Neuronal stem cell (in vitro differentiated cells): ENCODE results near the gene CRISP1.

Experiments
- DNase-seq: peaks from one replicate; pipeline ENCODE4 v3.0.0-alpha.2; 2013; ENCODE audit warnings: low spot score
- H2AFZ ChIP-seq: one replicate; pipeline ENCODE4 v1.6.1; 2013; ENCODE audit warnings: mild to moderate bottlenecking, low read length, inconsistent platforms
- H2AK5ac ChIP-seq: 2 replicates; pipeline ENCODE4 v1.6.1; 2013; ENCODE audit warnings: low read depth, mild to moderate bottlenecking, inconsistent platforms, low read length, moderate library complexity, mixed read lengths
- H2BK120ac ChIP-seq: 2 replicates; pipeline ENCODE4 v1.6.1; 2013; ENCODE audit warnings: low read depth, mild to moderate bottlenecking, inconsistent platforms, low read length, moderate library complexity, mixed read lengths
- H2BK12ac ChIP-seq: one replicate; pipeline ENCODE4 v1.6.1; 2013; ENCODE audit warnings: low read length, inconsistent platforms
- H2BK15ac ChIP-seq: 2 replicates; pipeline ENCODE4 v1.6.1; 2013; ENCODE audit warnings: mild to moderate bottlenecking, low read length, inconsistent platforms, mixed read lengths
- H2BK5ac ChIP-seq: one replicate; pipeline ENCODE4 v1.6.1; 2013; ENCODE audit warnings: inconsistent platforms, mild to moderate bottlenecking, low read length, moderate library complexity
- H3K14ac ChIP-seq: one replicate; pipeline ENCODE4 v1.6.1; 2013; ENCODE audit warnings: low read length, inconsistent platforms
- H3K18ac ChIP-seq: 2 replicates; pipeline ENCODE4 v1.6.1; 2013; ENCODE audit warnings: low read length, inconsistent platforms
- H3K23ac ChIP-seq: 2 replicates; pipeline ENCODE4 v1.6.1; 2013; ENCODE audit warnings: low read depth, mild to moderate bottlenecking, mixed read lengths, low read length, inconsistent platforms; ENCODE audit not compliant: poor library complexity
- H3K27ac ChIP-seq: replicated peaks from 3 replicates; pipeline ENCODE4 v1.5.1; 2013; ENCODE audit warnings: low read length, inconsistent platforms
- H3K27me3 ChIP-seq, 3 experiments: 2 replicates each; pipeline ENCODE4 v1.6.1; 2013; ENCODE audit warnings: low read length in 3 of 3, mild to moderate bottlenecking in 2 of 3, inconsistent platforms in 1 of 3, low read depth in 1 of 3, mixed read lengths in 1 of 3, moderate library complexity in 1 of 3; ENCODE audit not compliant: control insufficient read depth in 3 of 3, insufficient read depth in 3 of 3
- H3K36me3 ChIP-seq, 2 donors: replicated peaks in 1 of 2; 2 replicates each; pipeline ENCODE4 v1.6.1; 2013; ENCODE audit warnings: low read length in 2 of 2; ENCODE audit not compliant: control insufficient read depth in 2 of 2, insufficient read depth in 2 of 2
- H3K4ac ChIP-seq: 2 replicates; pipeline ENCODE4 v1.6.1; 2013; ENCODE audit warnings: inconsistent platforms, mild to moderate bottlenecking, low read length, moderate library complexity
- H3K4me1 ChIP-seq, 2 donors: 1 replicate in 1 of 2; 2 replicates in 1 of 2; pipeline ENCODE4 v1.6.1; 2013; ENCODE audit warnings: low read length in 2 of 2, low read depth in 1 of 2; ENCODE audit not compliant: control insufficient read depth in 2 of 2, insufficient read depth in 1 of 2
- H3K4me2 ChIP-seq: one replicate; pipeline ENCODE4 v1.6.1; 2013; ENCODE audit warnings: mild to moderate bottlenecking, low read length, inconsistent platforms; ENCODE audit not compliant: insufficient read depth, poor library complexity, severe bottlenecking
- H3K4me3 ChIP-seq, 2 donors: 2 replicates each; pipeline ENCODE4 v1.5.1; 2013; ENCODE audit warnings: low read length in 2 of 2, mild to moderate bottlenecking in 2 of 2, inconsistent platforms in 1 of 2, moderate library complexity in 1 of 2
- H3K79me1 ChIP-seq: one replicate; pipeline ENCODE4 v1.6.1; 2013; ENCODE audit warnings: low read depth, mild to moderate bottlenecking, inconsistent platforms, low read length, moderate library complexity
- H3K9ac ChIP-seq: one replicate; pipeline ENCODE4 v1.6.1; 2013; ENCODE audit warnings: mild to moderate bottlenecking, low read depth, low read length, inconsistent platforms; ENCODE audit not compliant: poor library complexity
- H3K9me3 ChIP-seq, 2 donors: replicated peaks in 1 of 2; 2 replicates each; pipeline versions ENCODE3 to v1.6.1; 2013; ENCODE audit warnings: low read length in 2 of 2, mild to moderate bottlenecking in 2 of 2, inconsistent platforms in 1 of 2, low read depth in 1 of 2, mixed read lengths in 1 of 2, moderate library complexity in 1 of 2; ENCODE audit not compliant: control insufficient read depth in 2 of 2, insufficient read depth in 1 of 2
- H4K8ac ChIP-seq: one replicate; pipeline ENCODE4 v1.6.1; 2013; ENCODE audit warnings: low read depth, mild to moderate bottlenecking, inconsistent platforms, low read length, moderate library complexity
- H4K91ac ChIP-seq: one replicate; pipeline ENCODE4 v1.6.1; 2013; ENCODE audit warnings: low read length, low read depth, mild to moderate bottlenecking, inconsistent platforms; ENCODE audit not compliant: poor library complexity
- WGBS, 2 donors: extraction: QIAGEN DNeasy Blood & Tissue Kit; methylation state at CpG; one replicate each; pipeline ENCODE4 v1.1.7; 2013; ENCODE audit warnings: missing lambda C conversion rate in 2 of 2, mixed read lengths in 1 of 2; ENCODE audit not compliant: insufficient read length in 2 of 2, insufficient replicate concordance in 1 of 2; ENCODE audit errors: extremely low coverage in 2 of 2; 5-methylcytosine and 5-hydroxymethylcytosine counted together

Gene CRISP1

GRCh38 chr6:49835140-49835539 lies 31.2 kb downstream of the CRISP1 start:
- H3K4me2 ChIP-seq, result no peak overlapping the region
- WGBS, 2 donors, result no CpG with 5 or more reads among the region's 3 CpGs
- H2BK15ac ChIP-seq, result no peak overlapping the region
- no peaks in the 10 kb centered on the region for H3K27me3 ChIP-seq
- no peak overlapping the region for H3K4ac ChIP-seq
- no peak overlapping the region for H3K9ac ChIP-seq
- H2AFZ ChIP-seq, result no peak overlapping the region
- no peak overlapping the region for H4K8ac ChIP-seq
- H3K36me3 ChIP-seq, result no peaks in the 10 kb centered on the region
- no peak overlapping the region for H2BK5ac ChIP-seq
- H4K91ac ChIP-seq, result no peak overlapping the region
- no peaks in the 10 kb centered on the region for H3K4me1 ChIP-seq
- DNase-seq, result no peak
- H2AK5ac ChIP-seq, result no peak overlapping the region
- H3K4me3 ChIP-seq, result no peak overlapping the region
- no peaks in the 10 kb centered on the region for H3K9me3 ChIP-seq
- H3K27ac ChIP-seq, result no peak overlapping the region
- no peak overlapping the region for H2BK120ac ChIP-seq
- H3K23ac ChIP-seq, result no peak overlapping the region
- no peaks in the 10 kb centered on the region for H3K79me1 ChIP-seq
- no peak overlapping the region for H3K18ac ChIP-seq
- H3K14ac ChIP-seq, result no peak overlapping the region
- H2BK12ac ChIP-seq, result no peak overlapping the region

GRCh38 chr6:49833386-49833785 lies 32.9 kb downstream of the CRISP1 start:
- no peak for DNase-seq
- Histone ChIP-seq H2BK120ac (no peak overlapping the region), H2AFZ (no peak overlapping the region), H2BK12ac (no peak overlapping the region), H4K91ac (no peak overlapping the region), H3K4me2 (no peak overlapping the region), H3K27me3 (no peaks in the 10 kb centered on the region), H3K14ac (no peak overlapping the region), H3K79me1 (no peaks in the 10 kb centered on the region), H3K9ac (no peak overlapping the region), H3K4me3 (no peak overlapping the region), H3K4ac (no peak overlapping the region), H3K18ac (no peak overlapping the region), H2AK5ac (no peak overlapping the region), H2BK15ac (no peak overlapping the region), H3K36me3 (no peaks in the 10 kb centered on the region), H3K27ac (no peak overlapping the region), H3K9me3 (no peaks in the 10 kb centered on the region), H3K4me1 (no peaks in the 10 kb centered on the region), H4K8ac (no peak overlapping the region), H3K23ac (no peak overlapping the region), H2BK5ac (no peak overlapping the region)
- no CpG with 5 or more reads among the region's 1 CpG for WGBS, 2 donors

DNA sequence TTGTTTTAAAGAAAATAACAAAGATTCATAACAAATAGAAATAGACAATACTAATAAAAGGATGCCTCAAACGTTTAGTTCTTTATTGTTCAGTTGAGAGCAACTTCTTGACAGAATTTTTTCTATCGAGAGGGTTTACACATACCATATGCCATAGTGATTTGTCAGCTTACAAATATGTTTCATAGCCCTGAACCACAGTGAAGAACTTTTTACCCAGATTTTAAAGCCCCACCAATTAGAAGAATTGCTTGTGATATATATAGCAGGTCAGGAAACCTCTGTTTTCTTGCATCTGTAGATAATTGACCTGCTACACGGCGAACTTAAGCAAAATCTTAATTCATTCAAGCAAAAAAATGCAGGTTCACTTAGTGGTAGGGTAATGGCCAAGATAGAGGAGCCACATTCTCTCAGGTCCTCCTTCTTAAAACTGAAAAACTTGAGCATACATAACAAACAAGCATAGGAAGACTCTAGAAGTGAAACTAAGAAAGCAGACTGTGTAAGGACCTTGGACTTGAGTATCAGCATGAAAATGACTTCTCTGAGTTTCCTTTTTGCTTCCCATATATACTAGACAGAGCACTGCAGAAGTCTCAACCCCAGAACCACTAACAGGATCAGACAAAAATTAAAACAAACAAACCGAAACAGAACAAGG lies 39.5 kb downstream of the CRISP1 start:
- Histone ChIP-seq H3K9me3 (no peaks in the 10 kb centered on the region), H2AFZ (no peak overlapping the region), H2BK120ac (no peak overlapping the region), H2BK15ac (no peak overlapping the region), H4K8ac (no peak overlapping the region), H3K18ac (no peak overlapping the region), H3K4me1 (no peaks in the 10 kb centered on the region), H2BK5ac (no peak overlapping the region), H3K4me2 (no peak overlapping the region), H2AK5ac (no peak overlapping the region), H3K27me3 (no peaks in the 10 kb centered on the region), H3K4me3 (no peak overlapping the region), H3K27ac (no peak overlapping the region), H3K14ac (no peak overlapping the region), H3K36me3 (no peaks in the 10 kb centered on the region), H4K91ac (no peak overlapping the region), H3K9ac (no peak overlapping the region), H2BK12ac (no peak overlapping the region), H3K23ac (no peak overlapping the region), H3K4ac (no peak overlapping the region), H3K79me1 (peaks cover 1% of the 10 kb centered on the region)
- no CpG with 5 or more reads among the region's 5 CpGs for WGBS, 2 donors
- no peak for DNase-seq

DNA sequence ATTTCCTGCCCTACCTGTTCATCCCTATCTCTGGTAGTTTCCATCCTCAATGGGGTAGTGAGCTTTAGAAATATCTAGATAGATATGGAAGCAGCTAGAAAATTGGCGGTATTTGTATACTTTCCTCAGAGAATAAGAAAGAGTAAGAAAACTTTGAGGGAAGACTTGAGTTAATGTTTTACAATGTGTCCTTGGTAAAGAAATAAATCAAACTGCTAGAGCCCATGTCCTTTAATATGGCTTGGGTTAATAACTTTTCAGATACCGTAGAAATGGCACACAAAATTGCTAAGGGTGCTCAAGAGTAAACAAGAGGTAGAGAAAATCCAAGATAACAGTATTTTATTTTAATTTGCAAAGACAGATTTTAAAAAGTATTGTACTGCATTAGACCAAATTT lies 51.2 kb downstream of the CRISP1 start:
- H3K23ac ChIP-seq, result no peak overlapping the region
- no peak overlapping the region for H2BK12ac ChIP-seq
- no CpG with 5 or more reads among the region's 2 CpGs for WGBS, 2 donors
- no peaks in the 10 kb centered on the region for H3K36me3 ChIP-seq
- no peak overlapping the region for H3K18ac ChIP-seq
- H3K27ac ChIP-seq, result no peak overlapping the region
- no peak overlapping the region for H3K4me3 ChIP-seq
- H3K14ac ChIP-seq, result no peak overlapping the region
- H2AFZ ChIP-seq, result no peak overlapping the region
- no peak overlapping the region for H3K4ac ChIP-seq
- H2BK120ac ChIP-seq, result no peak overlapping the region
- no peaks in the 10 kb centered on the region for H3K27me3 ChIP-seq
- no peak overlapping the region for H4K8ac ChIP-seq
- no peak overlapping the region for H3K4me2 ChIP-seq
- H3K9me3 ChIP-seq, result no peaks in the 10 kb centered on the region
- H2BK5ac ChIP-seq, result no peak overlapping the region
- no peak overlapping the region for H4K91ac ChIP-seq
- DNase-seq, result no peak
- H2BK15ac ChIP-seq, result no peak overlapping the region
- no peak overlapping the region for H2AK5ac ChIP-seq
- H3K9ac ChIP-seq, result no peak overlapping the region
- H3K4me1 ChIP-seq, result no peaks in the 10 kb centered on the region
- no peaks in the 10 kb centered on the region for H3K79me1 ChIP-seq
